BLaER1 treated with 17β-estradiol and CSF1 and Interleukin-3, amounts not matched to agents 10 nM and 100 nM (cell line): ENCODE results near the gene ITGA2.
A peak's percentile ranks its signal among the peaks of the same experiment; 100 is the strongest.

ENCODE experiments used
- H3K27ac ChIP-seq, 11 experiments: shearing (Covaris generic); formaldehyde crosslinking; 2 replicates each; pipeline ENCODE4 v1.8.1; 2022
- H3K27me3 ChIP-seq, 11 experiments: shearing (Covaris generic); formaldehyde crosslinking; 2 replicates each; pipeline ENCODE4 v1.8.1; 2022
- H3K36me3 ChIP-seq, 11 experiments: shearing (Covaris generic); formaldehyde crosslinking; 2 replicates each; pipeline ENCODE4 v1.8.1; 2022
- H3K4me1 ChIP-seq, 10 experiments: shearing (Covaris generic); formaldehyde crosslinking; 2 replicates each; pipeline ENCODE4 v1.8.1; 2022
- H3K4me2 ChIP-seq, 11 experiments: shearing (Covaris generic); formaldehyde crosslinking; 2 replicates each; pipeline ENCODE4 v1.8.1; 2022
- H3K4me3 ChIP-seq, 10 experiments: shearing (Covaris generic); formaldehyde crosslinking; 2 replicates each; pipeline ENCODE4 v1.8.1; 2022
- H3K9ac ChIP-seq, 11 experiments: shearing (Covaris generic); formaldehyde crosslinking; 2 replicates each; pipeline ENCODE4 v1.8.1; 2022
- H3K9me3 ChIP-seq, 11 experiments: shearing (Covaris generic); formaldehyde crosslinking; replicated peaks in 1 of 11; 2 replicates each; pipeline ENCODE4 v1.8.1; 2022
- H4K20me1 ChIP-seq, 11 experiments: shearing (Covaris generic); formaldehyde crosslinking; 2 replicates each; pipeline ENCODE4 v1.8.1; 2022
- Cebpa-rat ChIP-seq, 11 experiments: shearing (Covaris generic); IDR thresholded peaks; 2 replicates each; pipeline ENCODE4 v1.8.1; 2022

The ITGA2 gene

DNA sequence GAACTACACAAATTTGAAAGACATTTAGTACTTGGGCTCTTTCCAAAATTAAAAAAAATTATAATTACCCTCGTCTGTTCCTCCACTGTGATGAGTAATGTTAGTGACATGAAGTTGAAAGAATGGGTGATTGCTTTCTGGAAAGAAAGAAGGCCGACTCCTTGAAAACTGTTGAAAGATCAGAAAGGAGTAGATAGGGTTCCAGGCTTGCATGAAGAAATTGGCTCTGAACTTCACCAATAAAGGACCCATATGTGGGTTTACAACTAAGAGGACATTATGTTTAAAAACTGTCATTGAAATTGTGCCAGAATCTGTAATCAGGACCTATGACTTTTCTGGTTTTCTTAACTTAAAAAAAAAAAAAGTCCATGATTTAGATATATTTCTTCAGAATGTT, 141.1 kb downstream of the ITGA2 start:
- no peak for TF ChIP-seq Cebpa-rat (IDR thresholded peaks at IDR 0.05)
- Histone ChIP-seq H3K9me3 (peaks cover 0 to 26% (median 4%) of the 10 kb centered on the region in 11 experiments; a peak in 6 of 22 replicates), H3K27ac (no peak overlapping the region)

DNA sequence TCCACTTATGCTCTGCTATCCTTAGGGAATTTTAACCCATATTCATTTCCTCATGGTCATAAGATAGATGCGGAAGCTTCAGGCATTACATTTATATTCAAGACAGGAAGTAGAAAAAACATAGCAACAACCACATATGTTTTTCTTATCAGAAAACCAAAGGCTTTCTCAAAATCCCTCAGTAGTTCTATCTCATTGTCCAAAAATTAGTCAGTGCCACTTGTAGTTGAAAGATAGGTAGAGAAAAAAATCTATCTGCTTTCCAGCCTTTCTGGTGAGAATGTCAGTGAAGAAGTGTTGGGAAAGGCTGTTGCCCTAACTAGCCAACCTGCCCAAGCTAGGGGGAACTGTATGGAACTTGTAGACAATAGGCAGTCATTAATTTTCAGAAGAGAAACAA, 143.9 kb downstream of the ITGA2 start:
- no peak for TF ChIP-seq Cebpa-rat (IDR thresholded peaks at IDR 0.05)
- Histone ChIP-seq H3K27ac (peak overlapping the region in 1 of 11 experiments; percentile 7; a peak in 2 of 22 replicates), H3K4me3 (no peak overlapping the region), H3K4me1 (no peaks in the 10 kb centered on the region), H4K20me1 (no peaks in the 10 kb centered on the region), H3K36me3 (no peaks in the 10 kb centered on the region), H3K9me3 (peaks cover 0 to 9% (median 4%) of the 10 kb centered on the region in 11 experiments; a peak in 3 of 22 replicates), H3K27me3 (no peaks in the 10 kb centered on the region), H3K9ac (no peak overlapping the region), H3K4me2 (no peak overlapping the region)

More for the DNA sequence above, 141.1 kb downstream of the ITGA2 start:
- H3K27me3 ChIP-seq, result no peaks in the 10 kb centered on the region
- no peak overlapping the region for H3K9ac ChIP-seq
- no peaks in the 10 kb centered on the region for H3K36me3 ChIP-seq
- H3K4me1 ChIP-seq, result no peaks in the 10 kb centered on the region
- no peak overlapping the region for H3K4me3 ChIP-seq
- no peak overlapping the region for H3K4me2 ChIP-seq
- no peaks in the 10 kb centered on the region for H4K20me1 ChIP-seq
